Eye (tissue), 1 donor: Measurements from ENCODE around the gene CXCL16.
"Not testable (repeated sequence)": the region's sequence is repeated elsewhere in the genome, so short reads cannot be mapped to it uniquely, and the experiment has no call there.

ENCODE experiments used
- DNase-seq: peaks from one replicate; pipeline ENCODE4 v3.0.0-alpha.2; 2015

CXCL16 gene

DNA sequence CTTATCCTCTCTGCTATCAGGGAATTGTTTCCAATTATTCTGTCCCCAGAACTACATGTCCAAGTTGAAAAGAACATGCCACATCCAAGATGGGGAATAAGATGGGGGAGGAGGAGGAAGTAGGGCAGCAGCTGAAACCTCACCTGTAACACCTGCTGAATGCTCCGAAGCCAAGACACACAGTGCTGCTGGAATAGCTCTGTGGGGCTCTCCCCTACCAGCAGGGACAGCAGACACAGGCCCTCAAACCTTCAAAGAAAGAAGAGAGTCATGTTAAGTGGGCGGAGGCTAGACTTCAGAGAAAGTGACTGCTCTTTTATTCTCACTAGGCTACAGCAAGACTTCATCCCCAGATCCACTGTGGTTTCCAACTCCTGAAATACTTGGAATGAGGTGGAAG, 49.0 kb downstream of the CXCL16 start:
- no peak for DNase-seq

DNA sequence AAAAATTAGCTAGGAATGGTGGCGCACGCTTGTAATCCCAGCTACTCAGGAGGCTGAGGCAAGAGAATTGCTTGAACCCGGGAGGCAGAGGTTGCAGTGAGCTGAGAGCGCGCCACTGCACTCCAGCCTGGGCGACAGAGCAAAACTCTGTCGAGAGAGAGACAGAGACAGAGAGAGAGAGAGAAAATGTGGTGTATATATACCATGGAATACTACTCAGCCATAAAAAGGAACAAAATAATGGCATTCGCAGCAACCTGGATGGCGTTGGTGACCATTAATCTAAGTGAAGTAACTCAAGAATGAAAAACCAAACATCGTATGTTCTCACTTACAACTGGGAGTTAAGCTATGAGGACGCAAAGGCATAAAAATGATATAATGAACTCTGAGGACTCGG, 49.9 kb downstream of the CXCL16 start:
- DNase-seq, result not testable (repeated sequence)

DNA sequence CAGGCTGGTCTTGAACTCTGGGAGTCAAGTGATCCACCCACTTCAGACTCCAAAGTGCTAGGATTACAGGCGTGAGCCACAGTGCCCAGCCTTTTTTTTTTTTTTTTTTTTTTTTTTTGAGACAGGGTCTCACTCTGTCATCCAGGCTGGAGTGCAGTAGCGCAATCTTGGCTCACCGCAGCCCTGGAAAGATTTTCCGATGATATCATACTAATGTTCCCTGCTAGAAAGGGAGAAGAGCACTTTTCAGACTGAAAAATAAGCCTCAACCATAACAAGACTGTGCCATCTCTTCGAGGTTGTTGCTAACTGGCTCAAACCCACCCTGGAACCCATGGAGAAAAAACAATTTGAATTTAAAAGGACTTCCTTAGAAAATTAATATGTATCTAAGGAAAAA, 56.0 kb downstream of the CXCL16 start:
- DNase-seq, result not testable (repeated sequence)
